GM21717 (cell line): ENCODE measurements around the gene CGREF1.
"Not testable (repeated sequence)": the region's sequence is repeated elsewhere in the genome, so short reads cannot be mapped to it uniquely, and the experiment has no call there.

Experiments used
- ATAC-seq: cut with Tn5 transposase; IDR thresholded peaks from one replicate; pipeline ENCODE4 v1.9.1; 2021; ENCODE audit warnings: mild to moderate bottlenecking, moderate library complexity; ENCODE audit not compliant: unreplicated experiment

Gene CGREF1

GRCh38 chr2:27115519-27115918 is 3.4 kb downstream of the CGREF1 start:
- no peak for ATAC-seq

GRCh38 chr2:27111392-27112078 is 7.4 kb downstream of the CGREF1 start:
- not testable (repeated sequence) for ATAC-seq

- not testable (repeated sequence) for ATAC-seq
Measured at GRCh38 chr2:27110603-27111352, 8.2 kb downstream of the CGREF1 start.

DNA sequence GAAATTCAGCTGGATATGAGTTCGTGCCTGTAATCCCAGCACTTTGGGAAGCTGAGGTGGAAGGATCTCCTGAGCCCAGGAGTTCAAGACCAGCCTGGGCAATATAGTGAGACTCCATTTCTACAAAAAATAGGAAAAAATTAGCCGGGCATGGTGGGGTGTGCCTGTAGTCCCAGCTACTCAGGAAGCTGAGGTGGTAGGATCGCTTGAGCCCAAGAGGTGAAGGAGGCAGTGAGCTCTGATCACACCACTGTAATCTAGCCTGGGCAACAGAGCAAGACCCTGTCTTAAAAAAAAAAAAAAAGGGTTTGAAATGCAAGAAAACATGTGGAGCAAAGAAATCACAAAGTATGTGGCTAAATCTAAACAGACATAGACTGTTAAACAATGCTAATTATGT is 9.8 kb downstream of the CGREF1 start:
- no peak for ATAC-seq

GRCh38 chr2:27108221-27108620 is 10.7 kb downstream of the CGREF1 start:
- no peak for ATAC-seq

- ATAC-seq: no peak
Measured at GRCh38 chr2:27105981-27106380, 12.9 kb downstream of the CGREF1 start.

DNA sequence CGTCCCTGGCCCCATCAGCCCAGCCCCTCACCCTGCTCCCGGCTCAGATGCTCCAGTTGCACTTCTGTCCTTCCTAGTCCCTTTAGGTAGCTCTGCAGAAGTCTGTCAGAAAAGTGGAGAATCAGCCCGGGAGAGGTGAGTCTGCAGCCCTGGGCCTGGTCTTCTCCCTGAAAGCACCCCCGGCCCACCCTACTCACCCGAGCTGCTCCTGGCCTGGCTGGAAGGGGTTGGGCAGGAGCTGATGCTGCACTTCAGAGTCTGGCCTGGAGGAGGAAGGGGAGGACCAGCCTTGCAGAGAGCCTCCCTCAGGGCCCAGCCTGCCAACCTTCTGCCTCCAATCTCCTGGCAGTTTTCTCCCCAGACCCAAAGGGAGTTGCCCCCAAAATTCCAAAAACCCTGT is 16.6 kb downstream of the CGREF1 start:
- no peak for ATAC-seq

- no peak for ATAC-seq
Measured at GRCh38 chr2:27100036-27100435, 18.9 kb downstream of the CGREF1 start.

GRCh38 chr2:27099334-27099955 is 19.5 kb downstream of the CGREF1 start:
- no peak for ATAC-seq

- ATAC-seq: no peak
Measured at GRCh38 chr2:27097341-27097740, 21.6 kb downstream of the CGREF1 start.

DNA sequence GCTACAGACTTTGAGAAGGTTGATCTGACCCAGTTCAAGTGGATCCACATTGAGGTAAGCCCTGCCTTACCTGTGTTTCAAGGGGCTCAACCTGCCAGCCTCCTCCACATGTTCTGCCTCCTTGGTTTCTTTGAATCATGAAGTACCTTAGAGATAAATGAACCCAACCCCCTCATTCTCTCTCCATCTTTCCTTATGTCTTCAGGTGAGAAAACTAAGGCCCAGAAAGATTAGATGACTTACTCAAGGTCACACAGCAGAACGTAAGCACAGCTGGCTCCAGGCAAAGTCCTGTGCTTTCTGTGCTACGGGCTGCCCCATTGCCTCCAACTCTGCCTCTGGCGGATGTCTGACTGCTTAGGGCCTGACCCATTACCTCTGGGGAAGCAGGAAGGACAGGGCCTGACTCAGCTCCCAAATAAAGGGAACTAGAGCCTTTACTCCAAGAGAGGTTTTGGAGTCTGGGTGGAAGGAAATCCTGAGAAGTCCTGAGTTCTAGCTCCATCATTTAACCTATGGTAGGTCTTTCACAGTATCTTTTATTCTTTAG is 22.1 kb downstream of the CGREF1 start:
- ATAC-seq: no peak

DNA sequence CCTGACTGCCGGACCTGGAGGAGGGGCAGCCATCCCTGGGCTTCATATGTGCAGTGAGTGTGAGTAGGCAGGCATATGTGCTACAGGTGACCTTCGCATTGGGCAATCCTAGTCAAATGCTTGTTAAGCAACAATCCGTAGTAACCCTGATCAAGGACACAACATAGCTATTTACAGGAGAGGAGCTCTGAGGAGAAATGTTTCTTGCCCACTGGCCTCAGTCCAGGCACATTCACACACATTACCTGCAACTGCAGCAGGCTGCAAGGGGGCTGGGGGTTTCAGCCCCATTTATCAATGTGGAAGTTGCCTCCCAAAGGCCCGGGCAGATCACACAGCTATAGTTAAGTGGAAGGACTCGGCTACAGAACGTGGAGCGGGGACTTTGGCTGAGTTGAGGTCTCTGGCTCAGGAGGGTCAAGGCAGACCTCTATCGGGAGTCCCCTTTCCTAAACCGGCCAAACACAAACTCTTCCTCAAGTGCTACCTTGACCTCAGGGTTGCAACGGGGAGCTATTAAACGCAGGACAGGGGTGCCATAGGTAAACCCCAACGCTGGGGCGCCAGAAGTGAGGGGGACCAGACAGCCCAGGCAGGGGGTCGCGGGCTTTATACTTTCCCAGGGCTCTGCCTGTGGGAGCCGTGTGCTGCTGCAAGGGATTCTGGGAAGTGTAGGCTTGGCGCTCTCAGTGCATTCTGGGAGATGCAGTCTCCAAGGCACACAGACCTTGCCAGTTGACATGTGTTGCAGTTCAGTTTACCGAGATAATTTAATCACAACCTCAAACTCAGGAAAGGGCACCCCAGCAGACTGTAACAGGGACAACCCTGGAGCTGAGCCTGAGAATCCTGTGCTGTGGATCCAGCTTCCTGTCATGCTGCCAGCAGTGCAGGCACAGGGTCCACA is 22.9 kb downstream of the CGREF1 start:
- no peak for ATAC-seq

GRCh38 chr2:27095427-27095744 is 23.5 kb downstream of the CGREF1 start:
- no peak for ATAC-seq

DNA sequence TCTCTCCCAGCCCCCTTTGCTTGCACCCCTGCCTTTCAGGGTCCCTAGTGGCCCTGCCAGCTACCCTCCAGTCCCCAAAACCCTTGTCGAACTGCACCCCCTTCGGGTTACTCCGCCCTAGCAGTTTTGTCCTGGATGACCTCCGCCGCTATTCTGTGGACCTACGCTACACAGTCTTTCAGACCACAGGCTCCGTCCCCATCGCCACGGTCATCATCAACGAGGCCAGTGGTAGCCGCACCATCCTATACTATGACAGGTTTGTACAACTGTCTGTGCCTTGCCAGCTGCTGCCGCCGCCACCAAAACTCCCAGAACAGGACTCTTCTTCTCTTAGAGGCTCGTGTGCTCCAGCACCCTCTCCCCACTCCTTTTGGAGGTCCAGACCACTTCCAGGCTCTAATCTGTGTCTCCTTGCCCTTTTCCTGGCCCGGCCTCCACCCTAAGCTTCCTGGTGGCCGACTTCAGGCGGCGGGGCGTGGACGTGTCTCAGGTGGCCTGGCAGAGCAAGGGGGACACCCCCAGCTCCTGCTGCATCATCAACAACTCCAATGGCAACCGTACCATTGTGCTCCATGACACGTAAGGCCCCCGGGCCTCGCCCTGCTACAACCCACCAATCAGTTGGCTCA is 24.5 kb downstream of the CGREF1 start:
- no peak for ATAC-seq

- ATAC-seq: no peak
Measured at GRCh38 chr2:27093430-27094352, 25.2 kb downstream of the CGREF1 start.

DNA sequence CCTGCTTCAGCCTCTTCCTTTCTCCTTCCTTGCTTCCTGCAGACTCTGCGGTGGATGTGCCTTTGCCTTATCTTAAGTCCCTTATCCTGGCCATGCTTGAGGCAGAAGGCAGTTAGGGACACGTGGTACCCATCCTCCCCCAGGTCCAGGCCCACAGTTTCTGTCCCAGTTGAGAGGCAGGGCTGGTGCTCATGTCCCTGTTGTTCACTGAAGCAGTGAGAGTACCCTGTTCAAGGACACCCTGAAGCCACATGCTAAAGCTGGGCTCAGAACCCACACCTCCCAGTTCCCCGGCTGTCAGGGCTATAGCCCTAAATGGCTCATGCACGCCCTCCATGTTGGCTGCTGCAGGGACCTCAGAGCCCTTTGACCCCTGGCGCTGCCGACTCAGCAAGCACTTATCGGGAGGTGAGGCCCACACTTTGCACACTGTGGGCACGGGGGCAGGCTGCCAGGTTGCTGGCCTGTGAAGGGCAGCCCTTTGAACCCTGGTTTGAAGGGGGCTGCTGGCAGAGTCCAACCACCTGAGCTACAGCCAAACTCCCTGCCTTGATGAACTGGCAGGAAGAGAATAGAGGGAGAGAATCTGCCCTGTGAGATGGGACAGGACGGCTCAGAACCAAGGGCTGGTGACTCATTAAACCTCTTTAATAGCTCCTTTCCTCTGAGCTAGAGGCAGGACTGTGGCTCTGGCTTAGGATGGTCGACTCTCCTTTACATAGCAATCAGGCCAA is 26.1 kb downstream of the CGREF1 start:
- ATAC-seq: no peak

DNA sequence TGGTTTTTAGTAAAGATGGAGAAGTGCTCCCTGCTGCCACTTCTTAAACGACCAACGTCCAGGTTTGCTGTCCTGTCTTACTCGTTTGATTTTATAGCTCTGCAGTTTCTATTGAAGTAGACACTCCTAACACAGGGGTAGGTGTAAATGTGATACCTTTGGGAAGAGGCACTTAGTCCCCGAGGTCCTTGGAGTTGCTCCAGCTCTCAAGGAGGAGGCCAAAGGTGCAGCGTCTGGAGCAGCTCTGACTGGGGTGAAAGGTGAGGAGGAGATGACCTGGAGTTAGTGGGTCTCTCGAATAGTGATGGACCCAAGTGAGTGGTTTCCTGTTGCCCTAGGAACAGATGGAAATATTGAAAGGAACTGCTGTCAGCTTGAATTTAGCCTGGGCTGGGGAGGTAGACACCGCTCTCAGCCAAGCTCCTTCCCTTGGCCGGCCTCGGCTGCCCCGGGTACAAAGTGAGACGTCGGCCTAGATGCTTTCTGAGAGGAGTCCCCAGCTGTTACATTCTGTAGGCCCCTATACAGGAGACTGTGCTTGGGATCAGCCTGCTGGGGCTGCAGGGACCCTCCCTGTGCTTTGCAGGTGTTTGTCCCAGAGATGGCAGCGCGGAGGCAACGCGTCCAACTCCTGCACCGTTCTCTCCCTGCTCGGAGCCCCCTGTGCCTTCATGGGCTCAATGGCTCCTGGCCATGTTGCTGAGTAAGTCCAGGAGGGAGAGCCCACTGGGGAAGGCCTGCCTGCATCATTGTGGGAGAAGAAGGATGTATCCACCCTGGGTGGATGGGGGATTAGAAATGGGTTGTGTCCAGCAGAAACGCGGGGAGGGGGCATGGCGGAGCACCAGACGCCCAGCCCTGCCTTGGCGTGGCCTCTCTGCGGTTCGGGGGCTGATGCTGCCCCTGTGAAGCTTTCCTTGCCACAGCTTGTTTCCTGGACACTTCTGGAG is 26.9 kb downstream of the CGREF1 start:
- no peak for ATAC-seq
